Central memory CD8-positive, alpha-beta T cell (primary cell): ENCODE data around the gene NFATC3.

Experiments
- ATAC-seq: fragments of 150-1000 bp; cut with Tn5 transposase; replicated peaks from 2 replicates; pipeline ENCODE4 v1.10.0; 2022; ENCODE audit warnings: mild to moderate bottlenecking, moderate FRiP score, moderate number of reproducible peaks; ENCODE audit not compliant: poor library complexity, severe bottlenecking; ENCODE audit errors: extremely low read depth
- DNase-seq, 2 donors: peaks; one replicate each; pipeline ENCODE4 v3.0.0; 2021; ENCODE audit warnings: low spot score in 2 of 2
- H3K27ac Mint-ChIP-seq: one replicate; pipeline ENCODE4 v1.8.0; 2022; ENCODE audit warnings: low read depth, mild to moderate bottlenecking, moderate library complexity, mixed read lengths
- H3K27me3 Mint-ChIP-seq: one replicate; pipeline ENCODE4 v1.8.0; 2022; ENCODE audit warnings: mixed read lengths
- H3K36me3 Mint-ChIP-seq: one replicate; pipeline ENCODE4 v1.8.0; 2022; ENCODE audit warnings: mild to moderate bottlenecking, moderate library complexity, mixed read lengths; ENCODE audit not compliant: insufficient read depth
- H3K4me1 Mint-ChIP-seq: one replicate; pipeline ENCODE4 v1.8.0; 2022; ENCODE audit warnings: mixed read lengths
- H3K4me3 Mint-ChIP-seq: one replicate; pipeline ENCODE4 v1.8.0; 2022; ENCODE audit warnings: mild to moderate bottlenecking, moderate library complexity, mixed read lengths
- H3K9me3 Mint-ChIP-seq: one replicate; pipeline ENCODE4 v1.8.0; 2022; ENCODE audit warnings: mixed read lengths

NFATC3 gene

GRCh38 chr16:68076560-68076959, 8.6 kb upstream of the NFATC3 start:
- no peaks in the 10 kb centered on the region for H3K27me3 Mint-ChIP-seq
- no peak for ATAC-seq
- H3K36me3 Mint-ChIP-seq: peaks cover 10% of the 10 kb centered on the region
- no peak overlapping the region for H3K27ac Mint-ChIP-seq
- DNase-seq: no peak
- H3K4me1 Mint-ChIP-seq: peaks cover 83% of the 10 kb centered on the region
- no peaks in the 10 kb centered on the region for H3K9me3 Mint-ChIP-seq
- peak overlapping the region; percentile 70 for H3K4me3 Mint-ChIP-seq

- Mint-ChIP-seq H3K4me1 (peaks cover 84% of the 10 kb centered on the region), H3K36me3 (peaks cover 10% of the 10 kb centered on the region), H3K9me3 (no peaks in the 10 kb centered on the region), H3K4me3 (peak overlapping the region; percentile 44), H3K27ac (peak overlapping the region; percentile 91), H3K27me3 (no peaks in the 10 kb centered on the region)
- DNase-seq: no peak
- ATAC-seq: no peak
Observed at GRCh38 chr16:68077866-68078700, 7.1 kb upstream of the NFATC3 start.

- DNase-seq (no peak), ATAC-seq (no peak)
- H3K4me1 Mint-ChIP-seq: peaks cover 88% of the 10 kb centered on the region
- H3K27ac Mint-ChIP-seq: peak overlapping the region; percentile 91
- peaks cover 10% of the 10 kb centered on the region for H3K36me3 Mint-ChIP-seq
- no peaks in the 10 kb centered on the region for H3K9me3 Mint-ChIP-seq
- peak overlapping the region; percentile 67 for H3K4me3 Mint-ChIP-seq
- no peaks in the 10 kb centered on the region for H3K27me3 Mint-ChIP-seq
Observed at GRCh38 chr16:68078701-68079375, 6.3 kb upstream of the NFATC3 start.

- Mint-ChIP-seq H3K4me3 (peak overlapping the region; percentile 67), H3K4me1 (peaks cover 88% of the 10 kb centered on the region), H3K9me3 (no peaks in the 10 kb centered on the region), H3K36me3 (peaks cover 10% of the 10 kb centered on the region), H3K27me3 (no peaks in the 10 kb centered on the region), H3K27ac (peak overlapping the region; percentile 91)
- no peak for ATAC-seq
- no peak for DNase-seq
Observed at GRCh38 chr16:68079376-68079625, 5.9 kb upstream of the NFATC3 start.

- no peaks in the 10 kb centered on the region for H3K9me3 Mint-ChIP-seq
- H3K4me1 Mint-ChIP-seq: peaks cover 85% of the 10 kb centered on the region
- peaks cover 7% of the 10 kb centered on the region for H3K36me3 Mint-ChIP-seq
- H3K4me3 Mint-ChIP-seq: peak overlapping the region; percentile 67
- H3K27ac Mint-ChIP-seq: peak overlapping the region; percentile 91
- no peaks in the 10 kb centered on the region for H3K27me3 Mint-ChIP-seq
- DNase-seq (peak; percentile 53 to 60), ATAC-seq (peak; percentile 52)
Observed at GRCh38 chr16:68079626-68080344, 5.4 kb upstream of the NFATC3 start.

GRCh38 chr16:68081861-68082628, 3.1 kb upstream of the NFATC3 start:
- Mint-ChIP-seq H3K4me1 (peaks cover 74% of the 10 kb centered on the region), H3K27me3 (no peaks in the 10 kb centered on the region), H3K4me3 (peak overlapping the region; percentile 26), H3K9me3 (no peaks in the 10 kb centered on the region), H3K36me3 (peaks cover 7% of the 10 kb centered on the region), H3K27ac (peak overlapping the region; percentile 55)
- ATAC-seq (no peak), DNase-seq (no peak)

GRCh38 chr16:68082629-68083238, 2.4 kb upstream of the NFATC3 start:
- H3K36me3 Mint-ChIP-seq: peaks cover 5% of the 10 kb centered on the region
- H3K4me1 Mint-ChIP-seq: peaks cover 76% of the 10 kb centered on the region
- H3K27ac Mint-ChIP-seq: peak overlapping the region; percentile 29
- H3K4me3 Mint-ChIP-seq: peak overlapping the region; percentile 87
- ATAC-seq (no peak), DNase-seq (no peak)
- H3K9me3 Mint-ChIP-seq: no peaks in the 10 kb centered on the region
- H3K27me3 Mint-ChIP-seq: no peaks in the 10 kb centered on the region

GRCh38 chr16:68083239-68083781, 1.9 kb upstream of the NFATC3 start:
- DNase-seq: no peak
- Mint-ChIP-seq H3K4me1 (peaks cover 72% of the 10 kb centered on the region), H3K4me3 (peak overlapping the region; percentile 87), H3K27ac (peak overlapping the region; percentile 40), H3K36me3 (peaks cover 3% of the 10 kb centered on the region), H3K9me3 (no peaks in the 10 kb centered on the region), H3K27me3 (no peaks in the 10 kb centered on the region)
- ATAC-seq: no peak

- Mint-ChIP-seq H3K27ac (peak overlapping the region; percentile 59), H3K4me3 (peak overlapping the region; percentile 87), H3K4me1 (peaks cover 71% of the 10 kb centered on the region), H3K36me3 (peaks cover 5% of the 10 kb centered on the region), H3K9me3 (no peaks in the 10 kb centered on the region), H3K27me3 (no peaks in the 10 kb centered on the region)
- DNase-seq (no peak), ATAC-seq (no peak)
Observed at GRCh38 chr16:68083861-68084503, 1.2 kb upstream of the NFATC3 start.

GRCh38 chr16:68084504-68085258, 489 bp upstream of the NFATC3 start:
- H3K27me3 Mint-ChIP-seq: no peaks in the 10 kb centered on the region
- H3K4me1 Mint-ChIP-seq: peaks cover 71% of the 10 kb centered on the region
- H3K36me3 Mint-ChIP-seq: peaks cover 5% of the 10 kb centered on the region
- ATAC-seq (peak; percentile 51), DNase-seq (peak; percentile 73 to 76)
- peak overlapping the region; percentile 59 for H3K27ac Mint-ChIP-seq
- peak overlapping the region; percentile 87 for H3K4me3 Mint-ChIP-seq
- no peaks in the 10 kb centered on the region for H3K9me3 Mint-ChIP-seq

GRCh38 chr16:68086336-68086841, 1.2 kb downstream of the NFATC3 start:
- peak overlapping the region; percentile 87 for H3K4me3 Mint-ChIP-seq
- H3K36me3 Mint-ChIP-seq: peaks cover 5% of the 10 kb centered on the region
- no peak for ATAC-seq
- no peak for DNase-seq
- no peaks in the 10 kb centered on the region for H3K9me3 Mint-ChIP-seq
- H3K27ac Mint-ChIP-seq: peak overlapping the region; percentile 77
- H3K4me1 Mint-ChIP-seq: peaks cover 74% of the 10 kb centered on the region
- H3K27me3 Mint-ChIP-seq: no peaks in the 10 kb centered on the region
